ENCODE data around the gene VSIG4.

GRCh38 chrX:66017659-66018170 lies 22.2 kb downstream of the VSIG4 start:
- TF ChIP-seq CTCF (conservative IDR thresholded peaks at IDR 0.05; ENCODE audit: low read depth, low read length), result no peak
- TF ChIP-seq EZH2 (IDR thresholded peaks at IDR 0.05; ENCODE audit: borderline replicate concordance, low read depth, low read length, poor library complexity, severe bottlenecking), result no peak
